ENCODE data around the gene OR2H1.

Gene OR2H1

GRCh38 chr6:29490055-29490454, 33.1 kb downstream of the OR2H1 start:
- no peak overlapping the region for H3K27ac ChIP-seq
- TF ChIP-seq ZFX (IDR thresholded peaks at IDR 0.05) (no peak), CTCF (conservative IDR thresholded peaks at IDR 0.05) (no peak)

GRCh38 chr6:29490552-29490951, 33.6 kb downstream of the OR2H1 start:
- H3K27ac ChIP-seq: no peak overlapping the region
- TF ChIP-seq ZFX (IDR thresholded peaks at IDR 0.05) (no peak), CTCF (conservative IDR thresholded peaks at IDR 0.05) (no peak)

GRCh38 chr6:29491574-29491973, 34.6 kb downstream of the OR2H1 start:
- no peak for TF ChIP-seq ZFX (IDR thresholded peaks at IDR 0.05)
- TF ChIP-seq CTCF (conservative IDR thresholded peaks at IDR 0.05): no peak
- no peak overlapping the region for H3K27ac ChIP-seq

DNA sequence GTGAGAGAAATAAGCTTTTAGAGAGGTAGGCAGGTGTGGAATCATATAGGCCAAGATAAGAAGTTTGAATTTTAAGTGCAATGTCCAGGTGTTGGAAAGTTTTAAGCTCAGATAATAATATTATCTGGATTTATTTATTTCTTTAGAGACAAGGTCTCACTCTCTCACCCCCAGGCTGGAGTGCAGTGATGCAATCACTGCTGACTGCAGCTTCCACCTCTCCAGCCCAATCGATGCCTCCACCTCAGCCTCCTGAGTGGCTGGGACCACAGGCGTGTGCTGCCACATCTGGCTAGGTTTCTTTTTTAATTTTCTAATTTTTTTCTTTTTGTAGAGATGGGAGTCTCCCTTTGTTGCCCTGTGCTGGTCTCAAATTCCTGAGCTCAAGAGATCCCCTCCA, 36.3 kb downstream of the OR2H1 start:
- no peak for TF ChIP-seq ZFX (IDR thresholded peaks at IDR 0.05)
- TF ChIP-seq CTCF (conservative IDR thresholded peaks at IDR 0.05): no peak
- H3K27ac ChIP-seq: no peak overlapping the region

DNA sequence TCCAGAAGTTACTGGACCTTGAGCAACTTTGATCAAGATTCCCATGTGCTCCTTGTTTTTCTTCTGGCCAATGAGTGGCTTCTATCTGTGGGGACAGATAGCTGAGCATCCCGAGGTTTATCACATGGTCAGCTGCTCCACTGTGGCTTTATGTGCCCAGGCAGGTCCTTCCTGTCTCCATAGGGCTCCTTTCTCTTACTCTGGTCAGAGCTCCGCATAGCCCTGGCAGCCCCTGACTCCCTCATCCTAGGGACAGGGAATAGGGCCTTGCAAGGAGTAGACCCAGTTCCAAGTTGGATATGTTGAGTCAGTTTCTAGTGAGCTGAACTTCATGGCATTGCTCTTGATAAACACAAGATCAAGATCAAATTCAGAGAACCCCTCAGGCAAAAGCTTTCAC, 37.2 kb downstream of the OR2H1 start:
- TF ChIP-seq CTCF (conservative IDR thresholded peaks at IDR 0.05) (no peak), ZFX (IDR thresholded peaks at IDR 0.05) (no peak)
- no peak overlapping the region for H3K27ac ChIP-seq

DNA sequence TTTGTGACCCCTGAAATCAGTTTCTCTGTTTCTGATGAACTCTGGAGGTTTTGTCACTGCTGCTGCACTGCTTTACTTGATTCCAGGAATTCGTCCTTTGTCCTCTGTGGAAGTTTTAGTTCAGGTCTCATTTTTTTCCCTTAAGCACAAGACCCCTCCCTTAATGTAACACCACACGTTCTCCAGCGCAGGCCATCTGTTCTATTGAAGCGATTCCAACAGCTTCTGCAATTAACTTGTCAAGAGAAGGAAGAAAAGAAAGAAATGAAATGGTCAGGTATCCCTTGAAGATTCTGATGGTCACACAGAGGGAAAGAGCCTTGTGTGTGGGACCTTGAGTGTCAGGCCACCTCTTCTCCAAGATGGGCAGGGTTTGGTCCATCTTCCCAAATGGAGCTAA, 38.6 kb downstream of the OR2H1 start:
- H3K27ac ChIP-seq: no peak overlapping the region
- TF ChIP-seq CTCF (conservative IDR thresholded peaks at IDR 0.05): no peak

DNA sequence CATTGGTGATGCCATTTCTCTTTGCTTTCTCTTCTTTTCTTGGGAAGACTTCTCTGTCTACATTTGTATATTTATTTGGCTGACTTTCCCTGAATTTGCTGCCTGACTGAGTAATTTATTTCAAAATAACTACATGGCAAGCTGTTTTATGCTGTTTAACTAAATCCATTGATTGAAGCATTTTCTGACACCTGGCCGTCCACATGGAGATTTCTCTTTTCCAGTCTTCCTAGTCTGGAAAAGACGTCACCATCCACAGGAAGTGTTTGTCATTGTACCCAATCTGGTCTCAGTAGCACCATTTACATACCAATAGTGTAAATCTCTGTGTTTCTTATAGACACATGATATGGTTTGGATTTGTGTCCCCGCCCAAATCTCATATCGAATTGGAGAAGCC, 40.0 kb downstream of the OR2H1 start:
- no peak overlapping the region for H3K27ac ChIP-seq
- TF ChIP-seq CTCF (conservative IDR thresholded peaks at IDR 0.05): no peak
- TF ChIP-seq ZFX (IDR thresholded peaks at IDR 0.05): no peak

Measured in C4-2B (cell line).